ENCODE data around the gene GRHL1. TPM values are rescaled to one million over a fixed set of nuclear protein-coding genes. Genes with fewer than 3 reads are reported as not detected.

GRHL1 gene
- total and polyA plus RNA-seq, 4 donors, result 3.6 to 13.7 (median 6.1) TPM

DNA sequence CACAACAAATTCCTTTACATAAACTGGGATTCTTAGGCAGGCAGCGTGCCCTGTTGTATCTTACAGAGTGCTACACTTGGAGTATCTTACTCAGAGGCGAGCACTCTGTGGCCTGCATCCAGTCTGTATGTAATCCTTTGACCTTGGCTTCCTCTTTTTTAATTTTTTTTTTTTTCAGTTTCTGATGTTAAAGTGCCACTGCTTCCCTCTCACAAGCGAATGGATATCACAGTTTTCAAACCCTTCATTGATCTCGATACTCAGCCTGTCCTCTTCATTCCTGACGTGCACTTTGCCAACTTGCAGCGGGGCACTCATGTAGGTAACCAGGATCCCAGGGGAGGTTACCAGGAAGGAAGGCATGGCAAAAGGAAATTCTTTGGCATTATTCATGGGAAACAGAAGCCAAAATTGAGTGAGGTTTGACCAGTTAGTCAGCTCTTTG, 40.4 kb downstream of the GRHL1 start:
- Histone ChIP-seq H3K27ac (ENCODE audit: low read depth in 1 of 2, low read length in 2 of 2) (peak overlapping the region; percentile 10 to 11), H3K27me3 (ENCODE audit: control insufficient read depth in 4 of 4, insufficient read depth in 4 of 4, low read length in 3 of 4) (no peaks in the 10 kb centered on the region), H3K4me1 (ENCODE audit: control insufficient read depth in 4 of 4, insufficient read depth in 4 of 4, low read length in 3 of 4) (peaks cover 0 to 12% (median 8%) of the 10 kb centered on the region in 4 donors), H3K9me3 (ENCODE audit: control insufficient read depth in 4 of 4, low read length in 3 of 4) (no peaks in the 10 kb centered on the region), H3K36me3 (ENCODE audit: control insufficient read depth in 4 of 4, insufficient read depth in 3 of 4, low read depth in 1 of 4, low read length in 3 of 4) (peaks cover 6 to 39% (median 23%) of the 10 kb centered on the region in 4 donors), H3K9ac (ENCODE audit: low read depth in 1 of 2, low read length in 2 of 2) (no peak overlapping the region), H3K4me3 (ENCODE audit: low read depth in 1 of 3, low read length in 3 of 3) (no peak overlapping the region)
- TF ChIP-seq GABPA (IDR thresholded peaks at IDR 0.05 in 1 of 2, conservative IDR thresholded peaks at IDR 0.05 in 1 of 2) (no peak), NR2F2 (IDR thresholded peaks at IDR 0.05) (peak; percentile 87)
- no peak for DNase-seq (ENCODE audit: low spot score)
- 78% methylated on average over 6 of the region's 6 CpGs for WGBS

- DNase-seq (ENCODE audit: low spot score), result no peak
- no peak overlapping the region for H3K9ac ChIP-seq (ENCODE audit: low read depth in 1 of 2, low read length in 2 of 2)
- H3K27me3 ChIP-seq (ENCODE audit: control insufficient read depth in 4 of 4, insufficient read depth in 4 of 4, low read length in 3 of 4), result no peaks in the 10 kb centered on the region
- no peak overlapping the region for H3K4me3 ChIP-seq (ENCODE audit: low read depth in 1 of 3, low read length in 3 of 3)
- H3K9me3 ChIP-seq (ENCODE audit: control insufficient read depth in 4 of 4, low read length in 3 of 4), result no peaks in the 10 kb centered on the region
- no peak overlapping the region for H3K27ac ChIP-seq (ENCODE audit: low read depth in 1 of 2, low read length in 2 of 2)
- 94% methylated on average over 9 of the region's 9 CpGs for WGBS
- TF ChIP-seq, protein P1, sequence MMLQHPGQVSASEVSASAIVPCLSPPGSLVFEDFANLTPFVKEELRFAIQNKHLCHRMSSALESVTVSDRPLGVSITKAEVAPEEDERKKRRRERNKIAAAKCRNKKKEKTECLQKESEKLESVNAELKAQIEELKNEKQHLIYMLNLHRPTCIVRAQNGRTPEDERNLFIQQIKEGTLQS (IDR thresholded peaks at IDR 0.05), result no peak
- no peak for TF ChIP-seq SP1 (IDR thresholded peaks at IDR 0.05)
- H3K36me3 ChIP-seq (ENCODE audit: control insufficient read depth in 4 of 4, insufficient read depth in 3 of 4, low read depth in 1 of 4, low read length in 3 of 4), result peaks cover 3 to 39% (median 20%) of the 10 kb centered on the region in 4 donors
- H3K4me1 ChIP-seq (ENCODE audit: control insufficient read depth in 4 of 4, insufficient read depth in 4 of 4, low read length in 3 of 4), result peaks cover 0 to 12% (median 8%) of the 10 kb centered on the region in 4 donors
Observed at GRCh38 chr2:9992427-9993187, 41.1 kb downstream of the GRHL1 start.

DNA sequence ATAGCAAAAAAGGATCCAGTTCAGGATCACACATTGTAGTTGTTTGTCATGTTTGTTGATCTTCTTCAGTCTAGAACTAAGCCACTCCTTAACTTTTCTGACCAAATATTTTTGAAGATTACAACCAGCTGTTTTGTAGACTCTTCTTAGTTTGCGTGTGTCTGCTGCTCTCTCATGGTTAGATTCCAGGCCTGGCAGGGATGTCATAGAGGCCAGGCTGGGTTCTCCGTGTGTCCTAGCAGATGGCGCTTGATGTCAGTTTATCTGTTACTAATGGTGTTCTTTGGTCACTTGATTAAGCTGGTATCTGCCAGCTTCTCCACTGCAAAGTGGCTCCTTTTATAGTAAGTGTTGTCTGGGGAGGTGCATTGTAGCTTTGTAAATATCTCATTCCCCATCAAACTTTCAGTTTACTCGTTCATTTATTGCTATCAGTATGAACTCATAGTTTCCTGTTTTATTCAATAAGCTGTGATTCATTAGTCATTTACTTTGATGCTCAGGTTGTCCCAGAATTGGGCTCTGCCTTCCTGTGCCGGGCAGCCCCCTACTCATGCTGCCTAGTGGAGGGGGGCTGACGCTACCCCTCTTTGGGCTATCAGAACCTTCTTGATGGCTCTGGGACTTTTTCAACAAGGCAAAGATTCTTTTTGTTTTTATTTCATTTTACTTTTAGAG, 42.1 kb downstream of the GRHL1 start:
- Histone ChIP-seq H3K27me3 (ENCODE audit: control insufficient read depth in 4 of 4, insufficient read depth in 4 of 4, low read length in 3 of 4) (no peaks in the 10 kb centered on the region), H3K27ac (ENCODE audit: low read depth in 1 of 2, low read length in 2 of 2) (no peak overlapping the region), H3K9ac (ENCODE audit: low read depth in 1 of 2, low read length in 2 of 2) (no peak overlapping the region), H3K4me3 (ENCODE audit: low read depth in 1 of 3, low read length in 3 of 3) (no peak overlapping the region), H3K4me1 (ENCODE audit: control insufficient read depth in 4 of 4, insufficient read depth in 4 of 4, low read length in 3 of 4) (peaks cover 0 to 12% (median 8%) of the 10 kb centered on the region in 4 donors), H3K9me3 (ENCODE audit: control insufficient read depth in 4 of 4, low read length in 3 of 4) (no peaks in the 10 kb centered on the region), H3K36me3 (ENCODE audit: control insufficient read depth in 4 of 4, insufficient read depth in 3 of 4, low read depth in 1 of 4, low read length in 3 of 4) (peaks cover 0 to 33% (median 20%) of the 10 kb centered on the region in 4 donors)
- 81% methylated on average over 6 of the region's 6 CpGs for WGBS
- TF ChIP-seq FOXA2 (IDR thresholded peaks at IDR 0.05) (no peak), JUND (IDR thresholded peaks at IDR 0.05) (no peak), GABPA (IDR thresholded peaks at IDR 0.05 in 1 of 2, conservative IDR thresholded peaks at IDR 0.05 in 1 of 2) (no peak), NR2F2 (IDR thresholded peaks at IDR 0.05) (no peak), FOXA1 (IDR thresholded peaks at IDR 0.05) (no peak), YY1 (IDR thresholded peaks at IDR 0.05) (no peak), RAD21 (IDR thresholded peaks at IDR 0.05) (no peak), SP1 (IDR thresholded peaks at IDR 0.05) (no peak), EGR1 (IDR thresholded peaks at IDR 0.05; ENCODE audit: low read depth in 2 of 2) (no peak), HNF4A (conservative IDR thresholded peaks at IDR 0.05) (no peak), ZBTB33 (IDR thresholded peaks at IDR 0.05) (no peak), HNF4G (IDR thresholded peaks at IDR 0.05) (no peak)
- TF ChIP-seq, protein P1 (IDR thresholded peaks at IDR 0.05), result no peak
- TF ChIP-seq, protein P2, sequence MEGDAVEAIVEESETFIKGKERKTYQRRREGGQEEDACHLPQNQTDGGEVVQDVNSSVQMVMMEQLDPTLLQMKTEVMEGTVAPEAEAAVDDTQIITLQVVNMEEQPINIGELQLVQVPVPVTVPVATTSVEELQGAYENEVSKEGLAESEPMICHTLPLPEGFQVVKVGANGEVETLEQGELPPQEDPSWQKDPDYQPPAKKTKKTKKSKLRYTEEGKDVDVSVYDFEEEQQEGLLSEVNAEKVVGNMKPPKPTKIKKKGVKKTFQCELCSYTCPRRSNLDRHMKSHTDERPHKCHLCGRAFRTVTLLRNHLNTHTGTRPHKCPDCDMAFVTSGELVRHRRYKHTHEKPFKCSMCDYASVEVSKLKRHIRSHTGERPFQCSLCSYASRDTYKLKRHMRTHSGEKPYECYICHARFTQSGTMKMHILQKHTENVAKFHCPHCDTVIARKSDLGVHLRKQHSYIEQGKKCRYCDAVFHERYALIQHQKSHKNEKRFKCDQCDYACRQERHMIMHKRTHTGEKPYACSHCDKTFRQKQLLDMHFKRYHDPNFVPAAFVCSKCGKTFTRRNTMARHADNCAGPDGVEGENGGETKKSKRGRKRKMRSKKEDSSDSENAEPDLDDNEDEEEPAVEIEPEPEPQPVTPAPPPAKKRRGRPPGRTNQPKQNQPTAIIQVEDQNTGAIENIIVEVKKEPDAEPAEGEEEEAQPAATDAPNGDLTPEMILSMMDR (IDR thresholded peaks at IDR 0.05; ENCODE audit: low read depth, low read length, missing input control), result no peak
- no peak for DNase-seq (ENCODE audit: low spot score)

Data from liver (tissue), 9 donors.